Left ventricle myocardium inferior (tissue), 1 donor: ENCODE results near the gene CD244. TPM values are rescaled to one million over a fixed set of nuclear protein-coding genes. Genes with fewer than 3 reads are reported as not detected.

Experiments
- DNase-seq: peaks from one replicate; pipeline ENCODE4 v3.0.0-alpha.2; 2020
- H3K27ac ChIP-seq: fragments of 200-600 bp; replicated peaks from 2 replicates; pipeline ENCODE4 v1.8.0; 2021
- H3K27me3 ChIP-seq: fragments of 200-600 bp; 2 replicates; pipeline ENCODE4 v1.8.0; 2021; ENCODE audit warnings: low read depth
- H3K36me3 ChIP-seq: fragments of 200-600 bp; 2 replicates; pipeline ENCODE4 v1.8.0; 2021
- H3K4me1 ChIP-seq: fragments of 200-600 bp; 2 replicates; pipeline ENCODE4 v1.8.0; 2021
- H3K4me3 ChIP-seq: fragments of 200-600 bp; 2 replicates; pipeline ENCODE4 v1.8.0; 2021; ENCODE audit warnings: mild to moderate bottlenecking, moderate library complexity
- H3K9me3 ChIP-seq: fragments of 200-600 bp; replicated peaks from 2 replicates; pipeline ENCODE4 v1.8.0; 2021
- CTCF ChIP-seq: fragments of 200-600 bp; IDR thresholded peaks from 2 replicates; pipeline ENCODE4 v1.8.0; 2021; ENCODE audit warnings: antibody characterized with exemption, mild to moderate bottlenecking, borderline replicate concordance
- intact Hi-C: fragments of 100-400 bp; cut with micrococcal nuclease; formaldehyde crosslinking; loops from one replicate; pipeline ENCODE4 v1.11.0; 2022
- total RNA-seq: library from RNA; stranded (reverse); fragmentation: NEBNext Ultra II Directional; extraction: Animal tissue kit (Norgen Biotek cat#: 25700); gene quantifications from one replicate; pipeline ENCODE4 v1.2.1, GENCODE V29; 2021
- donor health status: DM: no; HTN: yes; CAD: no; lungs with severe emphysema.

CD244 gene
- total RNA-seq, 1 donor from 2014 or later, result 0.14 TPM

- intact Hi-C loops, result no loop called here
- no peak overlapping the region for H3K4me3 ChIP-seq
- H3K27ac ChIP-seq, result no peak overlapping the region
- H3K4me1 ChIP-seq, result no peaks in the 10 kb centered on the region
- DNase-seq, result no peak
- H3K9me3 ChIP-seq, result peaks cover 36% of the 10 kb centered on the region
- H3K36me3 ChIP-seq, result no peaks in the 10 kb centered on the region
- TF ChIP-seq CTCF, result no peak
- H3K27me3 ChIP-seq, result peaks cover 9% of the 10 kb centered on the region
Measured at GRCh38 chr1:160807738-160808137, 54.9 kb downstream of the CD244 start.

GRCh38 chr1:160807247-160807646 lies 55.4 kb downstream of the CD244 start:
- Histone ChIP-seq H3K4me1 (no peaks in the 10 kb centered on the region), H3K9me3 (peaks cover 36% of the 10 kb centered on the region), H3K27me3 (peaks cover 9% of the 10 kb centered on the region), H3K27ac (no peak overlapping the region), H3K36me3 (no peaks in the 10 kb centered on the region), H3K4me3 (no peak overlapping the region)
- DNase-seq, result no peak
- no peak for TF ChIP-seq CTCF
- intact Hi-C loops, result no loop called here

GRCh38 chr1:160806784-160807183 lies 55.9 kb downstream of the CD244 start:
- peaks cover 9% of the 10 kb centered on the region for H3K27me3 ChIP-seq
- H3K4me1 ChIP-seq, result no peaks in the 10 kb centered on the region
- no peaks in the 10 kb centered on the region for H3K36me3 ChIP-seq
- intact Hi-C loops, result no loop called here
- no peak for TF ChIP-seq CTCF
- H3K9me3 ChIP-seq, result peaks cover 36% of the 10 kb centered on the region
- no peak for DNase-seq
- no peak overlapping the region for H3K27ac ChIP-seq
- H3K4me3 ChIP-seq, result no peak overlapping the region

- H3K27ac ChIP-seq, result no peak overlapping the region
- no peaks in the 10 kb centered on the region for H3K36me3 ChIP-seq
- TF ChIP-seq CTCF, result no peak
- no peak for DNase-seq
- H3K9me3 ChIP-seq, result peaks cover 36% of the 10 kb centered on the region
- intact Hi-C loops, result no loop called here
- H3K27me3 ChIP-seq, result peaks cover 9% of the 10 kb centered on the region
- H3K4me3 ChIP-seq, result no peak overlapping the region
- H3K4me1 ChIP-seq, result no peaks in the 10 kb centered on the region
Measured at GRCh38 chr1:160806109-160806665, 56.5 kb downstream of the CD244 start.

- Histone ChIP-seq H3K9me3 (peaks cover 17% of the 10 kb centered on the region), H3K36me3 (no peaks in the 10 kb centered on the region), H3K27ac (no peak overlapping the region), H3K4me1 (no peaks in the 10 kb centered on the region), H3K4me3 (no peak overlapping the region), H3K27me3 (no peaks in the 10 kb centered on the region)
- TF ChIP-seq CTCF, result no peak
- intact Hi-C loops, result no loop called here
- DNase-seq, result no peak
Measured at GRCh38 chr1:160801836-160802580, 60.7 kb downstream of the CD244 start.
